Lower leg skin (tissue), 3 donors: Measurements from ENCODE around the gene LMNB1.

Experiments used
- POLR2A ChIP-seq, 2 donors: fragments of 450-650 bp; IDR thresholded peaks; one replicate each; pipeline ENCODE4 v1.6.1; 2016 to 2017; ENCODE audit warnings: antibody characterized with exemption in 2 of 2, mild to moderate bottlenecking in 1 of 2, moderate library complexity in 1 of 2
- TF ChIP-seq, protein P1 (sequence below), 3 donors: fragments of 450-650 bp; IDR thresholded peaks; one replicate each; pipeline ENCODE4 v1.5.1; 2016; ENCODE audit warnings: antibody characterized with exemption in 3 of 3, mild to moderate bottlenecking in 3 of 3, moderate library complexity in 2 of 3

- TF ChIP-seq POLR2A (IDR thresholded peaks at IDR 0.05), result no peak
- TF ChIP-seq, protein P1, sequence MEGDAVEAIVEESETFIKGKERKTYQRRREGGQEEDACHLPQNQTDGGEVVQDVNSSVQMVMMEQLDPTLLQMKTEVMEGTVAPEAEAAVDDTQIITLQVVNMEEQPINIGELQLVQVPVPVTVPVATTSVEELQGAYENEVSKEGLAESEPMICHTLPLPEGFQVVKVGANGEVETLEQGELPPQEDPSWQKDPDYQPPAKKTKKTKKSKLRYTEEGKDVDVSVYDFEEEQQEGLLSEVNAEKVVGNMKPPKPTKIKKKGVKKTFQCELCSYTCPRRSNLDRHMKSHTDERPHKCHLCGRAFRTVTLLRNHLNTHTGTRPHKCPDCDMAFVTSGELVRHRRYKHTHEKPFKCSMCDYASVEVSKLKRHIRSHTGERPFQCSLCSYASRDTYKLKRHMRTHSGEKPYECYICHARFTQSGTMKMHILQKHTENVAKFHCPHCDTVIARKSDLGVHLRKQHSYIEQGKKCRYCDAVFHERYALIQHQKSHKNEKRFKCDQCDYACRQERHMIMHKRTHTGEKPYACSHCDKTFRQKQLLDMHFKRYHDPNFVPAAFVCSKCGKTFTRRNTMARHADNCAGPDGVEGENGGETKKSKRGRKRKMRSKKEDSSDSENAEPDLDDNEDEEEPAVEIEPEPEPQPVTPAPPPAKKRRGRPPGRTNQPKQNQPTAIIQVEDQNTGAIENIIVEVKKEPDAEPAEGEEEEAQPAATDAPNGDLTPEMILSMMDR (IDR thresholded peaks at IDR 0.05), result no peak
Measured at GRCh38 chr5:126755593-126755992, 21.3 kb upstream of the LMNB1 start.
